ENCODE data around the gene SLC8A2.

The SLC8A2 gene

GRCh38 chr19:47495478-47496372, 24.0 kb upstream of the SLC8A2 start:
- TF ChIP-seq, protein P1, sequence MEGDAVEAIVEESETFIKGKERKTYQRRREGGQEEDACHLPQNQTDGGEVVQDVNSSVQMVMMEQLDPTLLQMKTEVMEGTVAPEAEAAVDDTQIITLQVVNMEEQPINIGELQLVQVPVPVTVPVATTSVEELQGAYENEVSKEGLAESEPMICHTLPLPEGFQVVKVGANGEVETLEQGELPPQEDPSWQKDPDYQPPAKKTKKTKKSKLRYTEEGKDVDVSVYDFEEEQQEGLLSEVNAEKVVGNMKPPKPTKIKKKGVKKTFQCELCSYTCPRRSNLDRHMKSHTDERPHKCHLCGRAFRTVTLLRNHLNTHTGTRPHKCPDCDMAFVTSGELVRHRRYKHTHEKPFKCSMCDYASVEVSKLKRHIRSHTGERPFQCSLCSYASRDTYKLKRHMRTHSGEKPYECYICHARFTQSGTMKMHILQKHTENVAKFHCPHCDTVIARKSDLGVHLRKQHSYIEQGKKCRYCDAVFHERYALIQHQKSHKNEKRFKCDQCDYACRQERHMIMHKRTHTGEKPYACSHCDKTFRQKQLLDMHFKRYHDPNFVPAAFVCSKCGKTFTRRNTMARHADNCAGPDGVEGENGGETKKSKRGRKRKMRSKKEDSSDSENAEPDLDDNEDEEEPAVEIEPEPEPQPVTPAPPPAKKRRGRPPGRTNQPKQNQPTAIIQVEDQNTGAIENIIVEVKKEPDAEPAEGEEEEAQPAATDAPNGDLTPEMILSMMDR (IDR thresholded peaks at IDR 0.05; ENCODE audit: low read depth, low read length): no peak
- DNase-seq (ENCODE audit: extremely low read depth, low read depth): no peak

DNA sequence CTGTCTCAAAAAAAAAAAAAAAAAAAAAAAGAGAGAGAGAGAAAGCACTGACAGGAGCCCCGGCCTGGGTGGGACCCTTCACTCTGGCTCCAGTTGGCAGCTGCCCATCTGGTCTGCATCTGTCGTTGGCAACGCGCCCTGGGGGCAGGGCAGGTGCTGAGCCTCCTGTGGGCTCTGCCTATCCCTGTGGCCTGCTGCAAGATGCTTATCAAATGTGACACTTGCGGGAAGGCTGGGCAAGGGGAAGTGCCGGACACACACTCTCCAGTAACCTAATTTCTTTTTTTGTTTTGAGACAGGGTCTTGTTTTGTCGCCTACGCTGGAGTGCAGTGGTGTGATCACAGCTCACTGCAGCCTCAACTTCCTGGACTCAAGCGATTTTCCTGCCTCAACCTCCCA, 23.0 kb upstream of the SLC8A2 start:
- DNase-seq (ENCODE audit: extremely low read depth, low read depth): no peak

GRCh38 chr19:47494211-47494547, 22.5 kb upstream of the SLC8A2 start:
- TF ChIP-seq, protein P1 (IDR thresholded peaks at IDR 0.05; ENCODE audit: low read depth, low read length): no peak

More for the DNA sequence above, 23.0 kb upstream of the SLC8A2 start:
- TF ChIP-seq, protein P1 (IDR thresholded peaks at IDR 0.05; ENCODE audit: low read depth, low read length): no peak

DNA sequence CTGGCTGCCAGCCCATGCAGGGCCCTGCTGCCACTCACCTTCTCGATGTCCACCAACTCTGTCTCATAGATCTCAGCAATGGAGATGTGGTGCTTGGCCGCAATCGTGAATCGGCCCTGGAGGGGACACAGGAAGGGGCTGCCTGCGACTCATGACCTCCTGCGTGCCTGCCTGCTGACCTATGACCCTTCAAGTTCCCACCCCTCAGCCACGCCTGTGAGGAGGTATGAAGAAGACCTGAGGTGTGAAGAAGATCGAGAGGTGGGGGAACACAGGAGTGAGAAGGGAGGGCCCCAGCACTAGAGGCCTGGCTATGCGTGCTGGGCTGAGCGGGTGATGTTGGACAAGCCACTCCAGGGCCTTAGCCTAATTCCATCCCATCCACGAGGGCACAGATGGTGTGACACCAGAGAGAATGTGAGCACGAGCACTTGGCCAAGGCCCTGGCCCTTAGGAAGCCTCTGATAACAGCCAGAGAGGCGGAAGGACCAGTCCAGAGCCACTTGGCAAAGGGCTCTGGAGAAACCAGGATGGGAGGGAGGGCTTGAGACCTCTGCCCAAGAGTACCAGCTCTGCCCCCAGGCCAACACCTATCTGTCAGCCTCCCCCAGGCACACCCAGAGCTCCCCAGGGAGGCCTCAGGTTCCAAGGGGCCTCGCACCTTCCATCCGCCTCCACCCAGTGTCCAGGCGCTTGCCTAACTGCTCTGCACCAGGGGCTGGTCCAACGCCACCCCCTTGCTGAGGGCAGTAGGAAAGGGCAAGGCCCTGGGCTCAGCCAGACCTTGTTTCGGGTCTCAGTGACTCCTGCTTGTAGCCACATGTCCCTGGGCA, 21.9 kb upstream of the SLC8A2 start:
- no peak for DNase-seq (ENCODE audit: extremely low read depth, low read depth)
- TF ChIP-seq, protein P1 (IDR thresholded peaks at IDR 0.05; ENCODE audit: low read depth, low read length): no peak

More at GRCh38 chr19:47494211-47494547, 22.5 kb upstream of the SLC8A2 start:
- DNase-seq (ENCODE audit: extremely low read depth, low read depth): no peak

- DNase-seq (ENCODE audit: extremely low read depth, low read depth): no peak
- TF ChIP-seq, protein P1 (IDR thresholded peaks at IDR 0.05; ENCODE audit: low read depth, low read length): no peak
Observed at GRCh38 chr19:47492571-47493377, 21.1 kb upstream of the SLC8A2 start.

- TF ChIP-seq, protein P1 (IDR thresholded peaks at IDR 0.05; ENCODE audit: low read depth, low read length): no peak
- DNase-seq (ENCODE audit: extremely low read depth, low read depth): no peak
Observed at GRCh38 chr19:47492137-47492533, 20.4 kb upstream of the SLC8A2 start.

Measured in AG09319 (cell line).